AG04450 (cell line): ENCODE data around the gene BCKDK. TPM values are rescaled to one million over a fixed set of nuclear protein-coding genes. Genes with fewer than 3 reads are reported as not detected.
A peak's percentile ranks its signal among the peaks of the same experiment; 100 is the strongest.
"Not testable (repeated sequence)": the region's sequence is repeated elsewhere in the genome, so short reads cannot be mapped to it uniquely, and the experiment has no call there.

ENCODE experiments used
- CTCF ChIA-PET: fragments of 300-600, 350-600 bp; formaldehyde crosslinking; extraction: SDS; loops from one replicate; lab custom pipeline; 2022; ENCODE audit warnings: antibody characterized with exemption, inconsistent platforms; lab: Charles Lee
- POLR2A ChIA-PET: fragments of 350-600 bp; formaldehyde crosslinking; extraction: SDS; loops from one replicate; lab custom pipeline; 2021; ENCODE audit warnings: antibody characterized with exemption, inconsistent platforms; lab: Yijun Ruan, JAX
- DNase-seq: peaks from one replicate; pipeline ENCODE4 v3.0.0-alpha.2; 2011; ENCODE audit warnings: low read depth, low spot score
- H3K27ac ChIP-seq: one replicate; pipeline ENCODE4 v1.5.1; 2012; ENCODE audit warnings: low read depth, low read length, control low read depth
- H3K27me3 ChIP-seq: one replicate; pipeline ENCODE4 v1.6.0; 2012; ENCODE audit warnings: low read length; ENCODE audit not compliant: control insufficient read depth, insufficient read depth
- H3K4me3 ChIP-seq: 2 replicates; pipeline ENCODE4 v1.5.1; 2011; ENCODE audit warnings: mild to moderate bottlenecking, low read depth, low read length, control low read depth
- H3K9me3 ChIP-seq: 2 replicates; pipeline ENCODE4 v1.5.1; 2012; ENCODE audit warnings: low read length; ENCODE audit not compliant: control insufficient read depth, insufficient read depth
- CTCF ChIP-seq: IDR thresholded peaks from 2 replicates; pipeline ENCODE4 v1.5.1; 2011; ENCODE audit warnings: low read depth, low read length, control low read depth, inconsistent platforms
- polyA plus RNA-seq: library from polyadenylated mRNA; depleted of rRNA; stranded (reverse); fragments of >200 nt; gene quantifications from 2 replicates; pipeline ENCODE4 v1.2.3, GENCODE V29; 2011

The BCKDK gene
- polyA plus RNA-seq, 1 experiment, result 31.6 TPM

GRCh38 chr16:31093132-31093703 is 15.0 kb upstream of the BCKDK start:
- TF ChIP-seq CTCF, result no peak
- DNase-seq, result no peak
- no peaks in the 10 kb centered on the region for H3K9me3 ChIP-seq
- ChIA-PET POLR2A (interaction anchor here (1.7 to 2.1 kb wide), 3 partner anchors 19 to 87 kb away, joined by 5 to 9 read pairs (median 6); partner anchors contain the start of genes FUS, KAT8, ZNF646 and ZNF668), CTCF (interaction anchor here (3.1 kb wide), 1 partner anchor 49 kb away, joined by 17 read pairs; no protein-coding TSS in a partner anchor)
- H3K27ac ChIP-seq, result no peak overlapping the region
- peak overlapping the region; percentile 94 for H3K4me3 ChIP-seq
- no peaks in the 10 kb centered on the region for H3K27me3 ChIP-seq

- POLR2A ChIA-PET, result interaction anchor here (1.7 to 1.9 kb wide), 3 partner anchors 20 to 86 kb away, joined by 5 to 7 read pairs (median 6); partner anchors contain the start of genes FUS, KAT8, ZNF646 and ZNF668
- no peak for TF ChIP-seq CTCF
- CTCF ChIA-PET, result interaction anchor here (0.5 kb wide), 1 partner anchor 66 kb away, joined by 4 read pairs; no protein-coding TSS in a partner anchor
- Histone ChIP-seq H3K27ac (peak overlapping the region; percentile 81), H3K9me3 (no peaks in the 10 kb centered on the region), H3K27me3 (no peaks in the 10 kb centered on the region), H3K4me3 (peak overlapping the region; percentile 94)
- no peak for DNase-seq
Observed at GRCh38 chr16:31094088-31094423, 14.1 kb upstream of the BCKDK start.

- Histone ChIP-seq H3K27me3 (no peaks in the 10 kb centered on the region), H3K4me3 (peak within 1 kb of the TSS; percentile 94), H3K27ac (peak within 1 kb of the TSS; percentile 81), H3K9me3 (peaks cover 3% of the 10 kb centered on the region; the same call in 1 of the 2 replicates)
- CTCF ChIA-PET, result interaction anchor here (0.5 kb wide), 1 partner anchor 66 kb away, joined by 4 read pairs; no protein-coding TSS in a partner anchor
- peak; percentile 92 for DNase-seq
- no peak for TF ChIP-seq CTCF
- POLR2A ChIA-PET, result interaction anchor here (0.6 to 1.9 kb wide), 5 partner anchors 21 to 1364 kb away, joined by 3 to 7 read pairs (median 5); partner anchors contain the start of genes FUS, KAT8, ZNF646 and ZNF668
Observed at GRCh38 chr16:31094424-31095120, 13.6 kb upstream of the BCKDK start, which contains the start of gene VKORC1. Gene VKORC1, minus strand, starts transcription at chr16:31094797. Its CDS starts 68 bp downstream, at chr16:31094729.

- Histone ChIP-seq H3K27ac (no peak overlapping the region), H3K9me3 (peaks cover 4% of the 10 kb centered on the region; the same call in 1 of the 2 replicates), H3K4me3 (no peak overlapping the region), H3K27me3 (no peaks in the 10 kb centered on the region)
- DNase-seq, result no peak
- ChIA-PET CTCF (interaction anchor here (1.3 kb wide), 1 partner anchor 42 kb away, joined by 6 read pairs; no protein-coding TSS in a partner anchor), POLR2A (interaction anchor here (0.6 to 2.5 kb wide), 3 partner anchors 17 to 80 kb away, joined by 9 to 12 read pairs (median 11); partner anchors contain the start of genes FUS and KAT8)
- TF ChIP-seq CTCF, result no peak
Observed at GRCh38 chr16:31099860-31100638, 8.1 kb upstream of the BCKDK start.

- ChIA-PET POLR2A (interaction anchor here (0.6 to 2.2 kb wide), 3 partner anchors 16 to 79 kb away, joined by 3 to 12 read pairs (median 5); partner anchors contain the start of genes FUS and KAT8), CTCF (interaction anchor here (0.6 to 1.3 kb wide), 3 partner anchors 14 to 161 kb away, joined by 3 to 6 read pairs (median 4); no protein-coding TSS in a partner anchor)
- not testable (repeated sequence) for H3K9me3 ChIP-seq, H3K4me3 ChIP-seq, H3K27ac ChIP-seq, DNase-seq, H3K27me3 ChIP-seq
Observed at GRCh38 chr16:31100876-31101641, 7.1 kb upstream of the BCKDK start.
